Raji (cell line): ENCODE measurements around the gene RRP15.

Source experiments
- POLR2A ChIP-seq: IDR thresholded peaks from 2 replicates; pipeline ENCODE4 v1.6.1; 2011; ENCODE audit warnings: low read depth, low read length, control low read depth; ENCODE audit not compliant: insufficient read depth

The RRP15 gene

GRCh38 chr1:218361298-218362065, 76.4 kb downstream of the RRP15 start:
- no peak for TF ChIP-seq POLR2A

GRCh38 chr1:218362418-218363076, 77.5 kb downstream of the RRP15 start:
- TF ChIP-seq POLR2A: no peak

GRCh38 chr1:218363141-218363540, 78.0 kb downstream of the RRP15 start:
- TF ChIP-seq POLR2A: no peak

GRCh38 chr1:218364028-218364710, 79.1 kb downstream of the RRP15 start:
- no peak for TF ChIP-seq POLR2A

GRCh38 chr1:218365226-218365999, 80.3 kb downstream of the RRP15 start:
- no peak for TF ChIP-seq POLR2A

GRCh38 chr1:218366322-218367052, 81.4 kb downstream of the RRP15 start:
- TF ChIP-seq POLR2A: no peak

- TF ChIP-seq POLR2A: no peak
Observed at GRCh38 chr1:218367118-218367517, 82.0 kb downstream of the RRP15 start.

- no peak for TF ChIP-seq POLR2A
Observed at GRCh38 chr1:218368686-218369085, 83.6 kb downstream of the RRP15 start.

- TF ChIP-seq POLR2A: no peak
Observed at GRCh38 chr1:218369688-218370511, 84.8 kb downstream of the RRP15 start.

- TF ChIP-seq POLR2A: no peak
Observed at GRCh38 chr1:218371927-218372672, 87.0 kb downstream of the RRP15 start.

GRCh38 chr1:218374401-218375353, 89.6 kb downstream of the RRP15 start:
- no peak for TF ChIP-seq POLR2A

GRCh38 chr1:218376722-218377121, 91.6 kb downstream of the RRP15 start:
- TF ChIP-seq POLR2A: no peak

- no peak for TF ChIP-seq POLR2A
Observed at GRCh38 chr1:218377143-218377660, 92.1 kb downstream of the RRP15 start.
